H9 (cell line): ENCODE measurements around the gene RAB5A. TPM values are rescaled to one million over a fixed set of nuclear protein-coding genes. Genes with fewer than 3 reads are reported as not detected.

Experiments
- DNase-seq: peaks from one replicate; pipeline ENCODE4 v3.0.0-alpha.2; 2017
- H2AFZ ChIP-seq: one replicate; pipeline ENCODE4 v1.6.1; 2013; ENCODE audit warnings: mild to moderate bottlenecking, low read length, control low read depth, moderate library complexity
- H2AK5ac ChIP-seq: 2 replicates; pipeline ENCODE4 v1.6.1; 2013; ENCODE audit warnings: low read length, control low read depth, mixed read lengths; ENCODE audit not compliant: insufficient read length
- H2BK120ac ChIP-seq: one replicate; pipeline ENCODE4 v1.6.1; 2013; ENCODE audit warnings: low read depth, mild to moderate bottlenecking, low read length, control low read depth, inconsistent platforms; ENCODE audit not compliant: poor library complexity, severe bottlenecking
- H2BK12ac ChIP-seq: 2 replicates; pipeline ENCODE4 v1.6.1; 2013; ENCODE audit warnings: low read length, control low read depth, mixed read lengths, low read depth; ENCODE audit not compliant: insufficient read length
- H2BK15ac ChIP-seq: 2 replicates; pipeline ENCODE4 v1.6.1; 2013; ENCODE audit warnings: low read depth, low read length, control low read depth
- H2BK20ac ChIP-seq: one replicate; pipeline ENCODE4 v1.6.1; 2013; ENCODE audit warnings: low read depth, mild to moderate bottlenecking, low read length, control low read depth, inconsistent platforms; ENCODE audit not compliant: poor library complexity, severe bottlenecking
- H2BK5ac ChIP-seq: 2 replicates; pipeline ENCODE4 v1.6.1; 2013; ENCODE audit warnings: low read length, control low read depth, mixed read lengths; ENCODE audit not compliant: insufficient read length
- H3K14ac ChIP-seq: 2 replicates; pipeline ENCODE4 v1.6.1; 2013; ENCODE audit warnings: low read length, control low read depth; ENCODE audit not compliant: insufficient read depth
- H3K18ac ChIP-seq: 2 replicates; pipeline ENCODE4 v1.6.1; 2013; ENCODE audit warnings: low read depth, mild to moderate bottlenecking, mixed read lengths, low read length, control low read depth; ENCODE audit not compliant: insufficient read length
- H3K23ac ChIP-seq: 2 replicates; pipeline ENCODE4 v1.6.1; 2013; ENCODE audit warnings: low read length, control low read depth, mixed read lengths, low read depth; ENCODE audit not compliant: insufficient read length
- H3K23me2 ChIP-seq: 2 replicates; pipeline ENCODE4 v1.6.1; 2013; ENCODE audit warnings: low read depth, mild to moderate bottlenecking, mixed read lengths, low read length, control low read depth; ENCODE audit not compliant: insufficient read length, poor library complexity, severe bottlenecking
- H3K27ac ChIP-seq: 2 replicates; pipeline ENCODE4 v1.5.1; 2013; ENCODE audit warnings: low read length, control low read depth, mixed read lengths, low read depth; ENCODE audit not compliant: insufficient read length
- H3K27me3 ChIP-seq: 2 replicates; pipeline ENCODE4 v1.6.1; 2013; ENCODE audit warnings: low read length, control low read depth, inconsistent platforms; ENCODE audit not compliant: insufficient read depth
- H3K4ac ChIP-seq: 2 replicates; pipeline ENCODE4 v1.6.1; 2013; ENCODE audit warnings: low read depth, mild to moderate bottlenecking, control low read depth, inconsistent platforms, low read length, moderate library complexity
- H3K4me1 ChIP-seq: 2 replicates; pipeline ENCODE4 v1.6.1; 2013; ENCODE audit warnings: low read length, control low read depth, inconsistent platforms; ENCODE audit not compliant: insufficient read depth
- H3K4me2 ChIP-seq: 2 replicates; pipeline ENCODE4 v1.6.1; 2013; ENCODE audit warnings: low read length, control low read depth, mixed read lengths; ENCODE audit not compliant: insufficient read length, insufficient read depth
- H3K56ac ChIP-seq: 2 replicates; pipeline ENCODE4 v1.6.1; 2013; ENCODE audit warnings: low read depth, mild to moderate bottlenecking, mixed read lengths, low read length, control low read depth; ENCODE audit not compliant: insufficient read length
- H3K79me1 ChIP-seq: 2 replicates; pipeline ENCODE4 v1.6.1; 2013; ENCODE audit warnings: low read depth, mild to moderate bottlenecking, moderate library complexity, low read length, control low read depth, inconsistent platforms; ENCODE audit not compliant: insufficient read depth, poor library complexity, severe bottlenecking
- H3K79me2 ChIP-seq: 2 replicates; pipeline ENCODE4 v1.6.1; 2013; ENCODE audit warnings: low read length, control low read depth, inconsistent platforms; ENCODE audit not compliant: insufficient read depth
- H3K9ac ChIP-seq: 2 replicates; pipeline ENCODE4 v1.6.1; 2013; ENCODE audit warnings: low read length, control low read depth, mixed read lengths; ENCODE audit not compliant: insufficient read length; ENCODE audit errors: extremely low read depth
- H3K9me3 ChIP-seq: one replicate; pipeline ENCODE4 v1.6.1; 2013; ENCODE audit warnings: low read depth, low read length, inconsistent platforms; ENCODE audit not compliant: control insufficient read depth
- H3T11ph ChIP-seq: one replicate; pipeline ENCODE4 v1.6.1; 2013; ENCODE audit warnings: mild to moderate bottlenecking, low read length, control low read depth, inconsistent platforms
- H4K20me1 ChIP-seq: one replicate; pipeline ENCODE4 v1.6.1; 2013; ENCODE audit not compliant: control insufficient read depth, insufficient read length, insufficient read depth
- H4K5ac ChIP-seq: 2 replicates; pipeline ENCODE4 v1.6.1; 2013; ENCODE audit warnings: low read depth, mild to moderate bottlenecking, mixed read lengths, low read length, control low read depth; ENCODE audit not compliant: insufficient read length
- H4K8ac ChIP-seq: replicated peaks from 2 replicates; pipeline ENCODE4 v1.6.1; 2013; ENCODE audit warnings: low read length, control low read depth, mixed read lengths, low read depth; ENCODE audit not compliant: insufficient read length
- H4K91ac ChIP-seq: 2 replicates; pipeline ENCODE4 v1.6.1; 2013; ENCODE audit warnings: low read depth, mild to moderate bottlenecking, moderate library complexity, mixed read lengths, low read length, control low read depth; ENCODE audit not compliant: insufficient read length
- H3K27ac Mint-ChIP-seq, 3 experiments: 2 replicates in 2 of 3; 3 replicates in 1 of 3; pipeline ENCODE4 v1.8.0; 2020 to 2021; ENCODE audit warnings: mixed read lengths in 3 of 3, mild to moderate bottlenecking in 1 of 3, moderate library complexity in 1 of 3
- H3K27me3 Mint-ChIP-seq: 2 replicates; pipeline ENCODE4 v1.8.0; 2021; ENCODE audit warnings: low read depth, mild to moderate bottlenecking, moderate library complexity, mixed read lengths
- H3K36me3 Mint-ChIP-seq, 3 experiments: 2 replicates in 2 of 3; 3 replicates in 1 of 3; pipeline ENCODE4 v1.8.0; 2020 to 2021; ENCODE audit warnings: low read depth in 3 of 3, mixed read lengths in 3 of 3; ENCODE audit not compliant: insufficient read depth in 1 of 3
- H3K4me1 Mint-ChIP-seq, 2 experiments: 2 replicates each; pipeline ENCODE4 v1.8.0; 2020; ENCODE audit warnings: mixed read lengths in 2 of 2
- H3K4me3 Mint-ChIP-seq, 2 experiments: 2 replicates in 1 of 2; 3 replicates in 1 of 2; pipeline ENCODE4 v1.8.0; 2020 to 2021; ENCODE audit warnings: mild to moderate bottlenecking in 2 of 2, mixed read lengths in 2 of 2, moderate library complexity in 1 of 2
- H3K9me3 Mint-ChIP-seq, 2 experiments: 2 replicates in 1 of 2; 3 replicates in 1 of 2; pipeline ENCODE4 v1.8.0; 2020; ENCODE audit warnings: mild to moderate bottlenecking in 2 of 2, mixed read lengths in 2 of 2, moderate library complexity in 1 of 2
- WGBS: extraction: QIAGEN DNeasy Blood & Tissue Kit; methylation state at CpG from one replicate; pipeline ENCODE4 v1.1.7; 2013; ENCODE audit warnings: missing lambda C conversion rate, low lambda C conversion rate, mixed read lengths; ENCODE audit not compliant: insufficient read length; ENCODE audit errors: extremely low coverage; 5-methylcytosine and 5-hydroxymethylcytosine counted together
- total RNA-seq: library from RNA; stranded (reverse); gene quantifications from 2 replicates; pipeline ENCODE4 v1.2.1, GENCODE V29; 2021
- TF ChIP-seq, protein P1 (sequence below): fragments of 200-600 bp; sonication (generic); conservative IDR thresholded peaks from 3 replicates; pipeline ENCODE4 v1.8.0; 2021; ENCODE audit warnings: antibody characterized with exemption, mild to moderate bottlenecking

RAB5A gene
- total RNA-seq, 1 experiment from 2014 or later: 84.8 TPM

DNA sequence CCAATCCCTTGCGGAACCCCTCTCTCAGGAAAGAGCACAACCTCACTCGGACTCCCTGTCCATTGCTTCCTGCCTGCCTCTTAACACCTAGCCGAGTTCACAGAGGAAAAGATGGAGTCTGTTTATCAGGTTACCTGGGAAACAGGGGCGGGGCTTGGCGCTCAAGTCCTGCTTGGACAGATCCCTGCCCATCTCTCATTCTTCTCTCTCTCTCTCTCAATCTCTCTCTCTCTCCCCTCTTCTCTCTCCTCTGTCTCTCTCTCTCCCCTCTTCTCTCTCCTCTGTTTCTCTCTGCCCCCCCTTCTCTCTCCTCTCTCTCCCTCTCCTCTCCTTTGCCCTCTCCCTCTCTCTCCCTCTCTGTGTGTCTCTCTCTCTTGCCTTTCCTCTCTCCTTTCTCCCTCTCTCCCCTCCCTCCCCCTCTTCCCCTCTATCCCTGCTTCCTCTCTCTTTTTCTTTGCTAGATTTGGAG lies 12.8 kb upstream of the RAB5A start, which contains the start of gene EFHB:
EFHB (minus strand) TSS at position 120 of the 469 bp plus-strand sequence. CDS start 199 bp downstream, outside the sequence.
- H3K4me2 ChIP-seq: peak within 1 kb of the TSS; percentile 73
- peak within 1 kb of the TSS; percentile 3 to 91 (median 55); a peak in 6 of 7 replicates for H3K27ac Mint-ChIP-seq
- no peaks in the 10 kb centered on the region; the same call in 1 of the 2 replicates for H3K27me3 Mint-ChIP-seq
- H3K23ac ChIP-seq: no peak within 1 kb of the TSS
- no peaks in the 10 kb centered on the region for H3K9me3 ChIP-seq
- H3K9ac ChIP-seq: peak within 1 kb of the TSS; percentile 33
- no CpG with 5 or more reads among the region's 5 CpGs for WGBS
- no peaks in the 10 kb centered on the region for H3K79me1 ChIP-seq
- peak within 1 kb of the TSS; percentile 64 for H4K8ac ChIP-seq
- H3K27me3 ChIP-seq: no peaks in the 10 kb centered on the region
- no peaks in the 10 kb centered on the region; the same call in 1 of the 2 replicates for H3K4me1 ChIP-seq
- no peaks in the 10 kb centered on the region for H3K36me3 Mint-ChIP-seq
- no peak within 1 kb of the TSS for H2BK15ac ChIP-seq
- no peak within 1 kb of the TSS for H2BK20ac ChIP-seq
- peaks cover 9 to 10% of the 10 kb centered on the region in 2 experiments for H3K4me1 Mint-ChIP-seq
- H3K27ac ChIP-seq: no peak within 1 kb of the TSS
- H3K14ac ChIP-seq: peak within 1 kb of the TSS; percentile 81; the same call in 1 of the 2 replicates
- peak within 1 kb of the TSS; percentile 54 for H3T11ph ChIP-seq
- TF ChIP-seq, protein P1, sequence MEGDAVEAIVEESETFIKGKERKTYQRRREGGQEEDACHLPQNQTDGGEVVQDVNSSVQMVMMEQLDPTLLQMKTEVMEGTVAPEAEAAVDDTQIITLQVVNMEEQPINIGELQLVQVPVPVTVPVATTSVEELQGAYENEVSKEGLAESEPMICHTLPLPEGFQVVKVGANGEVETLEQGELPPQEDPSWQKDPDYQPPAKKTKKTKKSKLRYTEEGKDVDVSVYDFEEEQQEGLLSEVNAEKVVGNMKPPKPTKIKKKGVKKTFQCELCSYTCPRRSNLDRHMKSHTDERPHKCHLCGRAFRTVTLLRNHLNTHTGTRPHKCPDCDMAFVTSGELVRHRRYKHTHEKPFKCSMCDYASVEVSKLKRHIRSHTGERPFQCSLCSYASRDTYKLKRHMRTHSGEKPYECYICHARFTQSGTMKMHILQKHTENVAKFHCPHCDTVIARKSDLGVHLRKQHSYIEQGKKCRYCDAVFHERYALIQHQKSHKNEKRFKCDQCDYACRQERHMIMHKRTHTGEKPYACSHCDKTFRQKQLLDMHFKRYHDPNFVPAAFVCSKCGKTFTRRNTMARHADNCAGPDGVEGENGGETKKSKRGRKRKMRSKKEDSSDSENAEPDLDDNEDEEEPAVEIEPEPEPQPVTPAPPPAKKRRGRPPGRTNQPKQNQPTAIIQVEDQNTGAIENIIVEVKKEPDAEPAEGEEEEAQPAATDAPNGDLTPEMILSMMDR: no peak
- H3K23me2 ChIP-seq: no peaks in the 10 kb centered on the region
- no peaks in the 10 kb centered on the region for H3K79me2 ChIP-seq
- peak within 1 kb of the TSS; percentile 45 for H2BK12ac ChIP-seq
- H2AFZ ChIP-seq: peak within 1 kb of the TSS; percentile 71
- peak within 1 kb of the TSS; percentile 63 to 71; a peak in 4 of 5 replicates for H3K4me3 Mint-ChIP-seq
- no peak within 1 kb of the TSS for H2BK5ac ChIP-seq
- H3K56ac ChIP-seq: no peak within 1 kb of the TSS
- H4K20me1 ChIP-seq: no peaks in the 10 kb centered on the region
- H3K18ac ChIP-seq: peak within 1 kb of the TSS; percentile 95
- peaks cover 0 to 2% of the 10 kb centered on the region in 2 experiments; a peak in 1 of 5 replicates for H3K9me3 Mint-ChIP-seq
- no peak within 1 kb of the TSS; the same call in 1 of the 2 replicates for H3K4ac ChIP-seq
- H4K5ac ChIP-seq: no peak within 1 kb of the TSS
- H2BK120ac ChIP-seq: peak within 1 kb of the TSS; percentile 57
- H4K91ac ChIP-seq: no peak within 1 kb of the TSS
- peak; percentile 92 for DNase-seq
- H2AK5ac ChIP-seq: no peak within 1 kb of the TSS
